ENCODE data around the gene ARFGAP3.

ARFGAP3 gene

DNA sequence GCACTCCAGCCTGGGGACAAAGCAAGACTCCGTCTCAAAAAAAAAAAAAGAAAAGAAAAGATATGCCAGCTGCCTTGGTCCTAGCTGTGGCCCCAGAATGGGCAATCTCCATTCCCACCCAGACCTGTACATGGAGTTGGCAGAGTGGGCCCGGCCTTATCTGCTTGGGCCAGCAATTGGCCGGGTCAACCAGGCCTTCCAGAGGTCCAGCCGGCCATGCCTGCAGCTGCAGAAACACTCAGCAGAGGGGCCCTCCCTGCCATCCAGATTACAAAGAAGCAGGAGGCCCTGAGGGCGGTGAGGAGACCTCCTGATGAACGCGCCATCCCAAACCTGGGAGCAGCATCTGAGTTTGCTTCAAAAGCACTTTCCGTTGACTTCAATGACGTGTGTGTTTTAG is 26.9 kb upstream of the ARFGAP3 start:
- no peak for DNase-seq (ENCODE audit: low read depth, low spot score)

DNA sequence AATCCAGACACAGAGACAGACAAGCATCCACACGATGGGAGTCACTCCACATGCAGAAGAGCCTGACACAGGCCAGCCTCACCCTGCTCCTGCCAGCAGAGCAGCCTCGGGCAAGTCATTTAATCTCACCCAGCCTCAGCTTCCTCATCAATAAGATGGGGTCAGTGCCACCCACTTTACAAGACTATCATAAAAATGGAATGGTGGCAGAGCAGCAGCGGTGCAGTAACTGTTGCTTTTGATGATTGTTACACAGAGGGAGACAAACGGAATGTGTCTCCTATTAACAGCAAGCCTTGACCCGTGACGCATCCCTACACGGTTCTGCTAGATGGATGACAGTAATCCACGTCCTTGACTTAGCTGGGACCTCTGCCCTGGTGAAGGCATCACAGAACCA is 26.0 kb upstream of the ARFGAP3 start:
- DNase-seq (ENCODE audit: low read depth, low spot score) = no peak

DNA sequence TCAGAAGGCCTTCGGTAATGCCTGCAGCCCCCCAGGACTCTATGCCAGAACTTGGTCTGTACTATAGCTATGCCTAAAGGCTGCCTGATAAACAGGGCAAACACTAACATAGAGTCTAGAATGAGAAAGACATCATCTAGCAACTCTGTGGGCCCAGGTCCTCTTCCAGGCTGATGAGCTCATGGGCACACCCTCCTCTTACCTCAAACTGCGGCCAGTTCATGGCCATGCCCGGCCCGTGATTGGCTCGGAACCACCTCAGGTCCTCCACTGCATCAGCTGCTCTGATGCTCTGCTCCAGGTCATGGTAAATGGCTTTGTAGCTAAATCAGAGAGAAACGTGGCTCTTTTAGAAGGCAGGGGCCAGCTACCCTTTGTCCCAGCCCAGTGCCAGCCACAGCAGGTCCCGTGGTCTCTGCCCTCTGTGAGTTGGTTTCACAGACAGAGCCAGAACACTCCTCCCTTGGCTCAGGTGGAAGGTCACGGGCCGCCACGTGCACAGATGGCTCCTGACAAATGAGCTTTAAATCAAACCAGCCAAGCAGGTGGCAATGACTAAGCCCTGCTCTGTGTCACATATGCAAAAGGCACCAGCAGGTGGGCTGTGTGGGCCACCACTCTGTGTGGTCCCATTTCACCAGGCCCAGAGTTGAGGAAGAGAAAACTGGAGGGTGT is 25.0 kb upstream of the ARFGAP3 start:
- DNase-seq (ENCODE audit: low read depth, low spot score) = no peak

DNA sequence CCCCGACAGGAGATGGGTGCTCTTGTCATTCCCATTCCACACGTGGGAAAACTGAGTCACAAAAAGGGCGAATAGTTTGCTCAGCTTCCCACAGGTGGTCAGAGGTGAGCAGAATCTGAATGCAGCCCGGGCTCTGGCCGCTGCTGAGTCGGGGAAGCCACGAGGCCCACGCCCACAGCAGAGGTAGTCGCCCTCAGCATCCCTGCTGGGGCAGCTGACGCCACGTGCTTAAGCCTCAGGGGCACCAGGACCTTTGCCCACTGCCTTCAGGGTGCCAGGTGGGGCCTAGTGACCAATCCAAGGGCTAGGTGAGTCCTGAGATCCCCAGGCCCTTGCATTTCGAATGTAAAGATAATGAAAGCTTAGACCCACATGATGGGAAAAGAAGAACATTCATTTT is 24.2 kb upstream of the ARFGAP3 start:
- DNase-seq (ENCODE audit: low read depth, low spot score) = no peak

DNA sequence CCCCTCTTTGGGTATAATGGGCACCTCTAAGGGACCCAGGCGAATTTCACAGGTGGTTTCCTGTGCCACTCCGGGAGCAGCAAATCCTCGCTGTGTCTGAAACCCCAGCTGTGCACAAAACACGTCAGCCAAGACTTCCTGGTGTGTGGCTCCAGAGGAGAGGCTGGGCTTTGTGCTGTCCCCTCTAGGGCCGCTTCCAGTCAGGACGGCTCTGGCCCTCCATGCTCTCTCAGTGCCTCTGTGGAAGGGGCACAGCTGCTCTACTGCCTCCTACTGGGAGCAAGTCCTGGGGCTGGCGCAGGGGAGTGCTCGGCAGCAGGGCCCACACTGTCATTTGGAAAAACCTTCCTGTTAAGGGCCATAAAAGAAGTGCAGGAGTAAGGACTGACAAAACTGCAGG is 23.7 kb upstream of the ARFGAP3 start:
- DNase-seq (ENCODE audit: low read depth, low spot score) = no peak

DNA sequence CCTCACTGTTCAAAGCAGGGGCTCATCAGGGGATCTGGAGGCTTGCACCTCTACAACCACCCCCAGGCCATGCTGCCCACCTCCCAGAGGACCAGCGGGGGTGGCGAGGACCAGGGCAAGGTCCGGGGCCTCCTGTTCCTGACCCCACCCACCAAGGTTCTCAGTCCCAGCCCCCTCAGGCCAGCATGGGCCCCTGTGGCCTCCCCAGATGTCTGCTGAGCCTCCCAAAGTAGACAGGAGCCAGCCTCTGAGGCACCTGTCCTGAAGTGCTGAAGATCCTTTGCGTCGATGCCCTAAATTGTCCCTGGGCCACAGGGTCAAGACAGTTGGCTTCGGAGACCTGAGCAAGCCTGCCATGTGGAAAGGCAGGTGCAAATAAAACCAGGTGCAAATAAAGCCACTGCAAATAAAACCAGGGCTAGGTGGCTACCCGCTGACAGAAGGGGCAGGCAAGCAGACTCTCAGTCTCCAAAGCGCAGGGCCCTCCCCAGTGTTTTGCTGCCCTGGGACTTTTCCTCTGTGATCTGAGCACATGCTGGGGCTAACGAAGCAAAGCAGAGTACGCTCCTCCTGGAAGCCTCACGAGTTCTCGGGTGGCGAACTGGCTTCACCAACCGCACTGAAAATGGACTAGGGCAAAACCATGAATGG is 22.4 kb upstream of the ARFGAP3 start:
- no peak for DNase-seq (ENCODE audit: low read depth, low spot score)

DNA sequence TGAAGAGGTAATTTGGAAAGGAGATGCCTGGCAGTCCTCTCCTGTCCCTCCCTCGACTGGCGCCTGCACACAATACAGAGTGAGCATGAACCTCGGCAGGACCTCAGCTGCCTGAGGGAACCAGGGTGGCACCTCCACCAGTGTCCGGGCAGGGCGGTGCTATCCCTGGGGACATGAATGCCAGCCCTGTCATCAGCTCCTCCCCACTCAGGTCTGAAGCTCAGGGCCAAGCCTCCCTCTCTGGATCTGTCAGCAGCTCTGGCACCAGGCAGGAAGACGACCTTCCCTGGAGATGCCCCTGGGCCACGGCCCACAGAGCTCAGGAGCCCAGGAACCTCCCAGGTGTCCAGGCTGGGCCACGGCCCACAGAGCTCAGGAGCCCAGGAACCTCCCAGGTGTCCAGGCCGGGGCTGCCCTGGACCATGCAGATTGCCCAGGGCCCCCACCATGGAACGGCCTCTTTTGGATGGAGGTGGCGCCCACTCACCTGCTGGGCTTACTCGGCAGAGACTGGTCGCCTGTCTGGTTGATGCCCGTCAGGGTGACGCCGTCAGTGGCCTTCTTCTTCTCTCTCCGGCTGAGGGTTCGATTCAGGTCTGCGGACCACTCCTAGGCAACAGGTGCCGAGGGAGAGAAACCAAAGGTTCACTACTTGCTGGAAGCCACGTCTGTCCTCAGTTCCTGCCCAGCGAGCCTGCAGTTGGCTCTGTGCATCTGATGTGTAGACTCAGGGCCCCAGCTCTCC is 21.7 kb upstream of the ARFGAP3 start:
- no peak for DNase-seq (ENCODE audit: low read depth, low spot score)

DNA sequence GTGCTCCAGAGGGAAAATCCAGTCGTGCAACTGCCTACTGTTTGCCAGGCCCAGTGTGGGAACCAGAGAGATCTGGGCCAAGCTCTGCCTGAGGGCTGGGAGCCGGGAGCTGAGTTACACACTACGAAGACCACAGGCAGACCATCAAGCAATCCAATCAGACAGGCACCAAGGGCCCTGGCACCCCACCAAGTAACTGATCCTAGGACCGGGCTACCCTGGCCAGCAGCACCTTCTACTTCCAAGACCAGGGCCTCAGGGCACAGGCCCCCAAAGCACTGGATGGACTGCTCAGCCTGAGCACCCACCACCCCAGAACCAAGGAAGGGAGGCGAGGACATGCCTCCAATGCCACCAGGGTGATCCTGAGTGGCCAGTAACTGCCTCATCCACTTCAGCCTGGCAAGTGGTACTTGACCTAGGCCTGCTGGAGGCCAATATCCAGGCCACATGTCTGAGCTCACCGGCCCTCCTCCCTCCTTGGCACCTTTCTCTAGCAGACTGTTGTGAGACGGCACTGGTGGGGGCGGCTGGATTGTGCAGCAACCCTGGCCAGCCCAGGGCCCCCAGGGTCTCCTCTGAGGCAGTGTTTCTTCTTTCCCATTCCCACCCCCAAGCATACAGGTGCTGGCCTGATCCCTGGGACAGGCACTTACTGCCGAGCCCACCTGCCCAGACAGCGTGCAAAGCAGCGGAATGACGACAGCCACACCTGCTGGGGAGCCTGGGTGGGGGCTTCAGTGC is 20.7 kb upstream of the ARFGAP3 start:
- DNase-seq (ENCODE audit: low read depth, low spot score) = no peak

DNA sequence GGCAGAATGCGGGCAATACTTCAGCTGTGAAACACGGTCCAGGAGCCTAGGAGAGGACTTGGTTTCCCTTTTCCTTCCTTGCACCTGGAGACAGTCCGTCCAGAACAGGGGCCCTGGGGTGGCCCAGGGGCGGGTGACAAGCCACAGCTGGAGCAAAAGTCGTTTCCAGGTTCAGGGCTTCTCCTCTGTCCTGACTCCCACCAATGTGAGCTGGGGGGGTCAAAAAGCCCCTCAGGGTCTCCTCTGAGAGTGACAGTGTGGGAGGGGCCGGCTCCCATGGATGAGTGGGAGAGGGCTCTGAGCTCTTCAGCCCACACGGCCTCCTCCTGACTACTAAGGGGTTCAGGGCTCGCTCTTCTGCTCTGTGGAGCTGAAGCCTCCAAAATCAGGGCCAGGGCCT is 20.1 kb upstream of the ARFGAP3 start:
- no peak for DNase-seq (ENCODE audit: low read depth, low spot score)

DNA sequence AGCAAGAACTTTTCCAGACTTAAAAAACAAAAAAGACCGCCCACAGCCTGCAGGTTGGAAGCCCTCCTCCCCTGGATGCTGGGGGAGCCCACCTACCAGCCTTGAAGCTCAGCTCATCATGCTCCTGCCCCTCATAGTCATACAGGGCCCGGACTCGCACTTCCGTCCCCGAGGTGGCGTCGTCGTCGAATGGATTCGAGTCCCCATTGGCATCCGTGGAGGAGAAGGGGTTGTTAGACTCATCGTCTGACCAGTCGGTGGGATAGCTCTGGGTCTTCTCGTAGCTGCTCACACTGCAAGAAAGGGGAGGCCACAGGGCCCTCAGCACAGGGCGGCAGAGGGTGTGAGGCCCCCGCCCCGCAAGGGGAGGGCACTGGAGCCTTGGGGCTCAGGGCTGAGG is 19.0 kb upstream of the ARFGAP3 start:
- DNase-seq (ENCODE audit: low read depth, low spot score) = no peak

DNA sequence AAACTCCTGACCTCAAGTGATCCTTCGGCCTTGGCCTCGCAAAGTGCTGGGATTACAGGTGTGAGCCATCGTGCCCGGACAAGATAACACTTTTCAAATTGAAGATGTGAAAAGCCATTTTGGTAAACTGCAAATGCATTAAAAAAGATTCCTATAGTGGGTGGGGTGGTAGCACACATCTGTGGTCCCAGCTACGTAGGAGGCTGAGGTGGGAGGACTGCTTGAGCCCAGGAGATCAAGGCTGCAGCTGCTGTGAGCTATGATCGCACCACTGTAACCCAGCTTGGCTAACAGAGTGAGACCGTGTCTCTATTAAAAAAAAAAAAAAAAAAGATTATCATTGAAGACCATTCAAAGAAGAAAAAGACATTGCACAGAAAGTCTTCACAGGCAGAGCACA is 16.9 kb upstream of the ARFGAP3 start:
- DNase-seq (ENCODE audit: low read depth, low spot score) = no peak

DNA sequence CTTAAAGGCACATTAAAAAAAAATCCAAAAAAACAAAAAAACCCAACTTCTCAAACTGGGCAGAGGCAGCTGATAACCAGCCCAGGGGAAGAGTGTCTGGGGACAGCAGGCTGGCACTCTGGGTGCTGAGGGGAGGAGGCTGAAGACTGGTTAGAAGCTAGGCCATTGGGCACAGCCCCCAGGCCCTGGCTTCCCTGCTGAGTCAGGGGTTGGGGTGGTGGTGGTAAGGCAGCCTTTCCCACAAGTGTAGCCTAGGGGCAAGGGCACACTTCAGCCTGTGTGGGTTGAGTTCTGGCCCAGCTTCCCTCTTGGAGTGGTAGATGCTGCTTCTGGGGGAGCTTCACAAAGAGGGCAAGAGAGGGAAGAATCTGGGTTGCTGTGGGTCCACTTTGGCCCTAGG is 16.3 kb upstream of the ARFGAP3 start:
- no peak for DNase-seq (ENCODE audit: low read depth, low spot score)

DNA sequence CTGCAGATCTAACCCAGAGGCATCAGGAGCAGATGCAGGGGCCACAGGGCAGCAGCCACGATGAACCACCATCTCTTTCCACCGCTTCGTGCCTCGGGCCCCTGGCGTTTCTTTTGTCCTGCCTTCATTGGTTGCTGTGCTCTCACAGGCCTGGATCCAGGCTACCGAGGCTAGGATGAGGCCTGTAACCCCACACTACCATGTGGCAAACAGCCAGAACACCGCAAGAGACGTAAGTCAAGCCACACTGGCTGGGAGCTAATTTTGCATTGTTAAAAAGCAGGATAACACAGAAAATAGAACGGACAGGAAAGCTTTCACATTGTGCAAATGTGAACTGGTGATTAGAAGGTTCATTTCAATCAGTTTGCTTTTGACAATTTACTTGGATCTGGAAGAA is 15.7 kb upstream of the ARFGAP3 start:
- DNase-seq (ENCODE audit: low read depth, low spot score) = no peak

DNA sequence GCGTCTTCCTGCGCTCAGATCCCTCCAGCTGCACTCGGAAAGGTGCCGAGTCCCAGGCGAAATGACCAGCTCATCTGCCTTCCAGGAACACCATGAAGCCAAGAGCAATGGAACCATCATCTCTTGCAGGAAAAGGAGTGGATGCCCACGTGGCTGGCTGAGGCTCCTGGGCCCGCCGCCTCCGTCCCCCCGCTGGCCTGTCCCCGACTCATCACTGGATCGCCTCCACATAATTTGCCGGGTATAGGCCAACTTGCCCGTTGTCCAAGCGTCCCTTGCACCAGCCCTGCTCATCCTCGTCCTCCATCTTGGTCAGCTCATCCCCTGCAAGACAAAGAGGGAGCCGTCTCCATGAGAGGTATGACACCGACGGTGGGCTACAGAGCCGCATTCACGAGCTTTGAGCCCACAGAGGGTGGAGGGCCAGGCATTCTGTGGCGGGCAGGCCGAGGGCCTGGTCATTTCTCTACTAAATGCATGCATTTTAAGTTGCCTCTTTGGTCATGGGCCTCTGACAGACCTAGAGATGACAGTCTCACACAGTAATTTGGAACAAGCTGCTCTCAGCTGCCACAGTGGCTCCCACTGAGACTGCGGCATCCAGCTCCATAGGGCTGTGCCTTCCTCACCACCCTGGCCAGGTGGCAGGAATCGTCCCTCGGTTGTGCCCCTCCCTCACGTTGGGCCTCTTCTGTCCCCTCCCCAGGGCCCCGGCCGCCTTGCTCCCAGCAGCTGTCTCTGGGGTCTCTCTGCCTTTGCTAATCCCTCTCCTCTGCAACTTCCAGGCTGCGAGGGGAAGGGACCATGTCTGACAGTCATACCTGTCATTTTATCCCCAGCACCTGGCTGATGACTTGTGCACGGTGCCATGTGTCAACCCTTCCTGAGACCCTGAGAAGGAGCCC is 14.3 kb upstream of the ARFGAP3 start:
- no peak for DNase-seq (ENCODE audit: low read depth, low spot score)

DNA sequence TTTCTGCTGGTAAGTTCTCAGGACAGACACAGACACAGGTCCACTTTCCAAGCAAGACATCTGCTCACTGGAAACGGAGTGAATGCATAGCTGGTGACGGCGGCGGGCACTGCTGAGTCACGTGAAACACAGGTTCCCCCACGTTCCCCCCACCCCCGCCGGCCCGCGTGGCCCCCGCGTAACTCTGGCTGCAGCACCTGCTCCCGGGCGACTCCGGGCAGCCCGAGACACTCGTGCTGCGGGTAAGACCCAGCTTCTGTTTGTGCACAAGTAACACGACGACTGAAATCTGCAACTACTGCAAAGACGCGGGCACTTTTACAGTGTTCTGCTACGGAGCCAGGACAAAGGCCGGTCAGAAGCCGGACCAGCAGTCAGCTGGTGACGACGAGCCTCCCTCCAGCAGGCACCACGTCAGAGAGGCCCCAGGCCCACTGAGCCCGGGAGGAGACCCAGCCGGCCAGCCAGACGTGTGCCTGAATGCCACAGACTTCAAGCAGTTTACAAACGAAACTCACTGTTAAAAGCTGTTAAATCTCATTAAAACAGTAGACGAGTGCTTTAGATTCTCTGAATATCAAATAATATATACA is 12.9 kb upstream of the ARFGAP3 start:
- no peak for DNase-seq (ENCODE audit: low read depth, low spot score)

DNA sequence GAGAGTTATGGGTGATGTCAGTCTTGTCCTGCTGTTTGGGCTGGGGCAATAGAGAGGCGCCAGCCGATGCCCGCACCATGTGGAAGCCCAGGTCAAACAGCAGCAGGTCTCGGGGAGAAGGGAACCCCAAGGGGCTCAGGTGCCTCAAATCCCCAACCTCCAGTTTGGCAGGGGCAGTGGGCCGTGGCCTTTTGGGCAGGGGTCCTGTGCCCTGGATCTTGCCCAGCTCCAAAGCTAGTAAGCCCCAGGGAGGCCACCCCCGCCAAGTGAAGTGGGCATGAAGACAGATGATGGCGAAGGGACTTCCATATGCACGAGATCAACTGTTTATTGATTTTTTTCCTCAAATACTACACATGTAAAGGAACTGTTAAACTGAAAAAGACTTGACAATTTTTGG is 12.4 kb upstream of the ARFGAP3 start:
- DNase-seq (ENCODE audit: low read depth, low spot score) = no peak

DNA sequence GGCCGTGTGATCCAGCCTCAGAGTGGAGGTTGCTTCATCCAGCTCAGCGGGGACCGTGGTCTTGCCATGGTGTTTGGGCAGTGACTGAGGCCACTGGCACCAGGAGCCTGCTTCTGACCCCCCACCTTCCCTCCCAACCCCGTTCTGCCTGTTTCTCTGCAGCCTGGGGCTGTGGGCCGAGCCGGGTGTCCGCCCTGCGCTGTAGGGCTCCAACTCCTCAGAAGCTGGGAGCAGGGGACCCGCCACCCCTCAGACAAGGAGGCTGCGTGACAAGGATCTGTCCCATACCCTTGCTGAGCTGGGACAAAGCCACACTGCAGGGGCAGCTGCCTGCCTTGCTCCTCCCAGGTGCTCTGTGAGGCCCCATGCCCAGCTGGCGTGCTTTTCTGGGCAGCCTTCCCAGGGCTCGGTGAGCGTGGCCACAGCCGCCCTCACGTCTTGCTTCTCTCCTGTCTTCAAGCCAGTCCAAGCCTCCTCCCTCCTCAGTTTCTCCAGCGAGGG is 11.7 kb upstream of the ARFGAP3 start:
- DNase-seq (ENCODE audit: low read depth, low spot score) = no peak

DNA sequence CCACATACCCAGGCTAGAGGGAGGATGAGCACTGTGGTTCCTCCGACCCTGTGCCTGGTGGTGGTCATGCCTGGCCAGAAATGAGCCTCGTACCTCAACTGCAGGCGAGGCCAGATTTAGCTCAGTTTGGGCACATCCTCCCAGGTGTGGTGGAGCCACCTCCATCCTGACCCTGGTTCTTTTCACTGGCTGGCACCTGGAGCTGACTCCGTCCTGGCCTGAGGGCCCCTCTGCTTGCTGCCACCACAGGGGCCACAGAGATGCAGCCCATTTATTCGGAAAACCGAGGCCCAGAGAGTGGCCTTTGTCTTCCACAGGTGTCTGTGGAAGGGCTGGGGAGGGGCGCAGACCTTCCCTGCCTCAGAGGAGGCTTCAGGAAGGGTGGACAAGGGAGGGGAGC is 9.0 kb upstream of the ARFGAP3 start:
- no peak for DNase-seq (ENCODE audit: low read depth, low spot score)

DNA sequence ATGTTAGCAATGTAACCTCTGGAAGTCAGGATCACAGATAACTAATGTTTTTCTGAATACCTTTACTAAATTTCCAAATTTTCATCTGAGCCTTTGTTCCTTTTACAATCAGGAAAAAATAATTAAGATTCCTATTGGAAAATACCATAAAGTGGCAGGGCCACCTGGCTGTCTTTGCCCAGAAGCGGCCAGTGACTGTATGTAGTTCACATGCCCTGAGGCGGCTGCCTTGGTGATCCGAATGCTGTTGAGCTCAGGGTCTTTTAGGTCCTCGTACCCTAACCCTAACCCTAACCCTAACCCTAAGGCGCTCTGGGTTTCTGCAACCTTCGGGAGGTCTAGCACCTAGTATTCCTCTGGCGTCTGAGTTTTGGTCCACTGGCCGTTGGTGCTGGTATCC is 8.5 kb upstream of the ARFGAP3 start:
- no peak for DNase-seq (ENCODE audit: low read depth, low spot score)

DNA sequence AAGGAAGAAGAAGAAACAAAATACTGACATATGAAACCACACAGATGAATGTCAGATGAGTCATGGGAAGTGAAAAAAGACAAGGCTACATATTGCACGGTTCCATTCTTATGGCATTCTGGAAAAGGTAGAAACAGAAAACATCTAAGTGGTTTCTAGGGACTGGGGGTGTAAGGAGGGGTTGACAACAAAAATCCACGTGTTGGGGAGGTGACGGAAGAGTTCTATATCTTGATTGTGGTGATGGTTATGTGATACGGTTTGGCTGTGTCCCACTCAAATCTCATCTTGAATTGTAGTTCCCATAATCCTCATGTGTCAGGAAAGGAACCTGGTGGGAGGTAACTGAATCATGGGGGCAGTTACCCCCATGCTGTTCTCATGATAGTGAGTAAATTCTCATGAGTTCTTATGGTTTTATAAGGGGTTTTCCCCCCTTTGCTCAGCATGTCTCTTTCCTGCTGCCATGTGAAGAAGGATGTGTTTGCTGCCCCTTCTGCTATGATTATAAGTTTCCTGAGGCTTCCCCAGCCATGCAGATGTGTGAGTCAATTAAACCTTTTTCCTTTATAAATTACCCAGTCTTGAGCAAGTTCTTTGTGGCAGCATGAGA is 6.4 kb upstream of the ARFGAP3 start:
- DNase-seq (ENCODE audit: low read depth, low spot score) = no peak
